ENCODE data around the gene ST8SIA1. TPM values are rescaled to one million over a fixed set of nuclear protein-coding genes. Genes with fewer than 3 reads are reported as not detected.

Gene ST8SIA1
- total RNA-seq, 2 experiments from 2014 or later: 5.6 to 5.7 TPM

GRCh38 chr12:22250762-22251161 lies 83.7 kb downstream of the ST8SIA1 start:
- intact Hi-C loops (cut with DNase I, micrococcal nuclease): no loop called here
- no peak for DNase-seq
- Mint-ChIP-seq H3K27ac (no peak overlapping the region), H3K27me3 (no peaks in the 10 kb centered on the region), H3K4me3 (no peak overlapping the region), H3K36me3 (ENCODE audit: low read depth) (no peaks in the 10 kb centered on the region), H3K4me1 (ENCODE audit: low read depth) (peaks cover 6% of the 10 kb centered on the region), H3K9me3 (no peaks in the 10 kb centered on the region)
- Histone ChIP-seq H3K27me3 (ENCODE audit: control insufficient read depth in 1 of 2, insufficient read depth in 2 of 2, low read length in 2 of 2) (no peaks in the 10 kb centered on the region), H3K27ac (ENCODE audit: low read depth in 1 of 2, low read length in 2 of 2) (no peak overlapping the region), H3K36me3 (ENCODE audit: insufficient read depth, low read length) (peaks cover 14% of the 10 kb centered on the region), H3K4me3 (ENCODE audit: low read length) (no peak overlapping the region), H3K4me1 (ENCODE audit: insufficient read depth, low read length) (no peaks in the 10 kb centered on the region), H3K9me3 (ENCODE audit: control insufficient read depth in 1 of 2, insufficient read depth in 1 of 2, low read length in 2 of 2) (no peaks in the 10 kb centered on the region)
- no peak for TF ChIP-seq CTCF (IDR thresholded peaks at IDR 0.05)
- ChIA-PET POLR2A (no interaction called here), CTCF (no interaction called here)
- no peak for ATAC-seq (ENCODE audit: poor library complexity)

GRCh38 chr12:22248571-22249115 lies 85.9 kb downstream of the ST8SIA1 start:
- no peak for DNase-seq
- Mint-ChIP-seq H3K9me3 (no peaks in the 10 kb centered on the region), H3K4me1 (ENCODE audit: low read depth) (peaks cover 6% of the 10 kb centered on the region), H3K27me3 (no peaks in the 10 kb centered on the region), H3K4me3 (no peak overlapping the region), H3K36me3 (ENCODE audit: low read depth) (no peaks in the 10 kb centered on the region), H3K27ac (no peak overlapping the region)
- no peak for ATAC-seq (ENCODE audit: poor library complexity)
- ChIA-PET CTCF (no interaction called here), POLR2A (no interaction called here)
- Histone ChIP-seq H3K4me3 (ENCODE audit: low read length) (no peak overlapping the region), H3K27ac (ENCODE audit: low read depth in 1 of 2, low read length in 2 of 2) (no peak overlapping the region), H3K27me3 (ENCODE audit: control insufficient read depth in 1 of 2, insufficient read depth in 2 of 2, low read length in 2 of 2) (no peaks in the 10 kb centered on the region), H3K36me3 (ENCODE audit: insufficient read depth, low read length) (peaks cover 14% of the 10 kb centered on the region), H3K9me3 (ENCODE audit: control insufficient read depth in 1 of 2, insufficient read depth in 1 of 2, low read length in 2 of 2) (no peaks in the 10 kb centered on the region), H3K4me1 (ENCODE audit: insufficient read depth, low read length) (no peaks in the 10 kb centered on the region)
- intact Hi-C loops (cut with DNase I, micrococcal nuclease): no loop called here
- no peak for TF ChIP-seq CTCF (IDR thresholded peaks at IDR 0.05)

- no peak for TF ChIP-seq CTCF (IDR thresholded peaks at IDR 0.05)
- Mint-ChIP-seq H3K36me3 (ENCODE audit: low read depth) (no peaks in the 10 kb centered on the region), H3K4me3 (no peak overlapping the region), H3K27me3 (no peaks in the 10 kb centered on the region), H3K27ac (no peak overlapping the region), H3K4me1 (ENCODE audit: low read depth) (peaks cover 6% of the 10 kb centered on the region), H3K9me3 (no peaks in the 10 kb centered on the region)
- DNase-seq: no peak
- H3K27ac ChIP-seq (ENCODE audit: low read depth in 1 of 2, low read length in 2 of 2): no peak overlapping the region
- peaks cover 14% of the 10 kb centered on the region for H3K36me3 ChIP-seq (ENCODE audit: insufficient read depth, low read length)
- H3K27me3 ChIP-seq (ENCODE audit: control insufficient read depth in 1 of 2, insufficient read depth in 2 of 2, low read length in 2 of 2): no peaks in the 10 kb centered on the region
- no peaks in the 10 kb centered on the region for H3K4me1 ChIP-seq (ENCODE audit: insufficient read depth, low read length)
- no peaks in the 10 kb centered on the region for H3K9me3 ChIP-seq (ENCODE audit: control insufficient read depth in 1 of 2, insufficient read depth in 1 of 2, low read length in 2 of 2)
- ChIA-PET CTCF (no interaction called here), POLR2A (no interaction called here)
- intact Hi-C loops (cut with DNase I, micrococcal nuclease): no loop called here
- no peak overlapping the region for H3K4me3 ChIP-seq (ENCODE audit: low read length)
- no peak for ATAC-seq (ENCODE audit: poor library complexity)
These were observed 86.4 kb downstream of the ST8SIA1 start for GRCh38 chr12:22248121-22248520.
